MM.1S (cell line): ENCODE results near the gene CCDC6.

Experiments used
- EZH2 ChIP-seq: fragments of 300-600 bp; sonication (generic); optimal IDR thresholded peaks from 2 replicates; pipeline ENCODE3; 2017; ENCODE audit warnings: low read depth, mild to moderate bottlenecking, antibody characterized with exemption, low read length, mixed read lengths
- TF ChIP-seq, protein P1 (sequence below): fragments of 300-600 bp; sonication (generic); IDR thresholded peaks from 2 replicates; pipeline ENCODE4 v1.5.1; 2016; ENCODE audit warnings: antibody characterized with exemption, low read length, mixed read lengths

DNA sequence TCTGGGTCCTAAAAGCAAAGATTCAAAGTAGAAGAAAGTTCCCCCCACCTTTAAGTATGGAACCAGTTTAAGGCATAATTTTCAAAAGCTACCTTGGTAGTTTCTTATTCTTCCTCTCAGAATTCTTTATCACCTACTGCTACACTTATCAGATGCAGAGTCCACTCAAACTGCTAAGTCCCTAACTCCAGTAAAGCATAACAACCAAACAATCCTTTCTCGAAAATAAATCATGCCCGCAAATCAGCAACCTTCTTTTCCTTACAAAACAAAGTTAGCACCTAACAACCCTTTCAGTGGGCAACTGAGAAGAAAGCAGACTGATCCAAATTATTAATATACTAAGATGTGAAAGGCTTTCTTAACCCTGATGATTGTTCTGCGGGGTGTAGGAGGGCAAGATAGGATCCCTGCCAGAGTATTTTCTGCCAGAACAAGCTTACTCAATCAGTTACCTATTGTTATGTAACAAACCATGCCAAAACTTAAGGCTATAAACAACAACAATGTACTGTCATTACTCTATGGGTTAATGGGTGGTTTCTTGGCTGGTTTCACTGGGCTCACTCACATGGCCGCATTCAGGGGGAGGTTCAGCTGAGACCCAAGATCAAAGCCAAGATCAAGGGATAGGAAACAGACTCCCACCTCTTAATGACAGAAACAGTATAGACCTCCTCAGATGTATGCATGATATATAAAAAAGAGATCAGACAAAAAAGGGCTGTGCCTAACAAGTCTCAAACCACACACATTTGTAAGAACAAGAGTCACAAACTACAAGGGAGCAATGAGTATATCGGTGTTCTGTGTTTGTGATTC, 42.0 kb downstream of the CCDC6 start:
- TF ChIP-seq, protein P1, sequence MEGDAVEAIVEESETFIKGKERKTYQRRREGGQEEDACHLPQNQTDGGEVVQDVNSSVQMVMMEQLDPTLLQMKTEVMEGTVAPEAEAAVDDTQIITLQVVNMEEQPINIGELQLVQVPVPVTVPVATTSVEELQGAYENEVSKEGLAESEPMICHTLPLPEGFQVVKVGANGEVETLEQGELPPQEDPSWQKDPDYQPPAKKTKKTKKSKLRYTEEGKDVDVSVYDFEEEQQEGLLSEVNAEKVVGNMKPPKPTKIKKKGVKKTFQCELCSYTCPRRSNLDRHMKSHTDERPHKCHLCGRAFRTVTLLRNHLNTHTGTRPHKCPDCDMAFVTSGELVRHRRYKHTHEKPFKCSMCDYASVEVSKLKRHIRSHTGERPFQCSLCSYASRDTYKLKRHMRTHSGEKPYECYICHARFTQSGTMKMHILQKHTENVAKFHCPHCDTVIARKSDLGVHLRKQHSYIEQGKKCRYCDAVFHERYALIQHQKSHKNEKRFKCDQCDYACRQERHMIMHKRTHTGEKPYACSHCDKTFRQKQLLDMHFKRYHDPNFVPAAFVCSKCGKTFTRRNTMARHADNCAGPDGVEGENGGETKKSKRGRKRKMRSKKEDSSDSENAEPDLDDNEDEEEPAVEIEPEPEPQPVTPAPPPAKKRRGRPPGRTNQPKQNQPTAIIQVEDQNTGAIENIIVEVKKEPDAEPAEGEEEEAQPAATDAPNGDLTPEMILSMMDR = no peak
- TF ChIP-seq EZH2 = no peak
